GM11168 (cell line): ENCODE measurements around the gene TEC.
"Not testable (repeated sequence)": the region's sequence is repeated elsewhere in the genome, so short reads cannot be mapped to it uniquely, and the experiment has no call there.

ENCODE experiments used
- in situ Hi-C: fragments of 300-500 bp; cut with MboI; formaldehyde crosslinking; loops from one replicate; pipeline ENCODE4 v1.12.0; 2022; ENCODE audit warnings: low sequenced_read_pairs; ENCODE audit not compliant: unreplicated experiment

Gene TEC

DNA sequence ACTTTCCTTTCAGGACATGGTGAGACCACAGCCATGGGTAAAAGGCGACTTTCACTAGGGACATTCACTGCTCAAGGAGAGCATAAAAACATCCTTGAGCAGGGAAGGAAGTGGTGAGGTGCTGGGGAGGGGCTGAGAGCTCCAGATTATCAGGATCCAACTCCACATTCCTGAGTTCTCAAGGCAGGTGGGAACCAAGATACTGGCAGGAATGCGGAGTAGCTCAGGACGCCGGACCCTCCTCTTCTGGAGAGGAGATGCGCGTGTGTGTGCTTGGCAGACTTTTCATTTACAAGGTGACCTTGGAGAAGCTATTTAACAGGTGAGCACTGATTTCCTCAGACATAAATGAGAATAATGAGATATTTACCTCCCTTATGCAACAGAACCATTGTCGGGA is 94.3 kb downstream of the TEC start:
- in situ Hi-C loops: no loop called here

DNA sequence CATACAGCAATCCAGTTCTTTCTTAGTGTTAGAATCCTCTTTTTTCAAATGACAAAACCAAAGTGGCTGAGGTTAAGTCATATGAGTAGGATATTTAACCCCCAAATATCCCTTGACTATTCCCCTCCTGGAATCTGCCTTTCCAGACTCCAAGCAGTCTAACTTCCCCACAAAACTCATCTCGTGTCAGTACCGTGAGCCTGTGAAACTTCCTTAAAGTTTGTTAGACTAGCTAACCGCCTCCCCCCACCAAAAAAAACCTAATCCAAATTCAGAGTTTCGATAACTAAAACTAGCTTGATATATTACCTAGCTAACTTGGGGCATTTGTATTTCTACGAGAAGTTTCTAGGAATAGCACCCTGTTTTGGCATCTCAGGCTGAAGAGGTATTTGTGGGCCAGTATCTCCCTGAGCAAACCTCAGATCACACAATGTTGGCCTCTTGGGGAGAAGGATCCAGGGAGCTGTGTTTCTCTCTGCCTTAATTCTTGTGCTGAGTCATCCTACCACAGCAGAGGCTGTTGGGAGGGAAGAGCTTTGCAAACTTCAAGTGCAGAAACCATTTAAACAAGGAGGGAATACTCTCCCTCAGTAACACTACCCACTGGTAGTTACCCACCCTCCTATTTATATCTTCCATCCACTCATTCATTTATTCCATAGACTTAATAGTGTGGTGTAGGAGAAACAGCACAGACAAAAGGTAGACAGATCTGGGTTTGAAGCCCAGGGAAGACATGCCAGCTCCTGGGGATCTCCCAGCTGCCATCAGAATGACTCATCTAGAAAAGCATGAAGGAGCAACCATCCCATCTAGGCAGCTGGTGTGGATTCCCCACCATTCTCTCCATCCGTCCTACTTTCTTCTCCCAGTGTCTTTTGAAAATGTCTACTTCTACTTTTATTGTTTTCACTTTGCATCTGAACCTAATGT is 96.3 kb downstream of the TEC start:
- in situ Hi-C loops: no loop called here

DNA sequence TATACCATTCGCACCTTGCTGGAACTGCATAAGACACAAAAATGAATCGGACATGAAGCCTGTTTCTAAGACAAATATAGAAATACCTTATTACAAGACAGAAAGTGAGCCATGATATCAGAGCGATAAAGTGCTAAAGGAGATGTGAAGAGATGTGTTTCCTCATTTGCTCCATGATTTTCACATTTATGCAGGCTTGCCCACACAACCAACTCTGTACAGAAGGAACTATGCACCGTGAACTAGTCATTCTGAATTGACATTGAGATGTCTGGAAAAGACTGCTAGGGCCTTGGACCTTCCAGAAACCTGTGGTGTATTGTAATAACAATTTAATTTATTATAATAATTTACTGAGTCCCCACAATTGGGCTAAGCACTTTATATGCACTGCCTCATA is 97.0 kb downstream of the TEC start:
- in situ Hi-C loops: no loop called here

DNA sequence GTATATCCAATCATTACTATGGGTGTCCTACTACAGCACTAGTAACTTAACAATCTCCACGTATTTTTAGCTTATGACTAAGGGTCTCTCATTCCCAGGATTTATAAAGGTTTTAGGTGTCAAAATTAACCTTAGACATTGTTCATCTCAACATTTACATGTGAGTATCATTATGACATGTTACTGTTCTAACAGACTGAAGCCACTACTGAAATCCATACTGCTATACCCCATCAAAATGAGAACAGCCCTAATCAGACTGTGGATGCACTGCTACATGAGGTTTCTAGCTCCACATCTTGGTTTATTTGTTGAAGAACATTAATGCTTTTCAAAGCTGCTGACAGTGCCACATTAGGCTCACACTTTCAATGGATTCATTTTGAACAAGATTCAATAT is 100.0 kb downstream of the TEC start:
- in situ Hi-C loops: no loop called here

DNA sequence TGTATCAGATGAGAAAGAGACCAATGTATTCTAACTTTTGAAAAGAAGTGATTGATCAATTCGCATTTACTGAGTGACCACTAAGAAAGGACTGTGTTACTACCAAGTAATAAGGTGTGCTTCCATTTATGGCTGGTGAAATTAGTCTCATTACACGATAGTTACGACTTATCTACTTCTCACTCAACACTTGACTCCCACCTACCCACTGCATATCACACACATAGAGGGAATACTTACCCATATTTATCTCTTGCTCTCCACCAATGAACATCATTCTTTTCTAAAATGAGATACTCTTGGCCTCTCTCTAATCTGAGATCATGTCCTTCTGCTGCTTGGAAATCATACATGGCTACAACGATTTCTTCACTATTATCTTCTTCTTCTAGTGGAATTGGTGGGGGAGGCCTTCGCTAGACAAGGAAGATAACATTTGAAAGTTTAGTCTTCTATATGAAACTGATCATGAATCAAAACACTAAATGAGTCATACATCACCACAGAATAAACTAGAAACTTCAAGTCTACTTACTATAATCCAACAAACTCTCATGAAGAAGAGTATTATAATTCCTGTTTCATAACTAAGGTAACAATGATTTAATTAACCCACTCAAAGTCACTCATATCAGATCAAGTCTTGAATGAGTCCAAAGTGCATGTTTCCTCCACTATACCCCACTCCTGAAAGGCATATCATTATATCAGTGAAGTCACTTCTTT is 101.9 kb downstream of the TEC start:
- in situ Hi-C loops: no loop called here

DNA sequence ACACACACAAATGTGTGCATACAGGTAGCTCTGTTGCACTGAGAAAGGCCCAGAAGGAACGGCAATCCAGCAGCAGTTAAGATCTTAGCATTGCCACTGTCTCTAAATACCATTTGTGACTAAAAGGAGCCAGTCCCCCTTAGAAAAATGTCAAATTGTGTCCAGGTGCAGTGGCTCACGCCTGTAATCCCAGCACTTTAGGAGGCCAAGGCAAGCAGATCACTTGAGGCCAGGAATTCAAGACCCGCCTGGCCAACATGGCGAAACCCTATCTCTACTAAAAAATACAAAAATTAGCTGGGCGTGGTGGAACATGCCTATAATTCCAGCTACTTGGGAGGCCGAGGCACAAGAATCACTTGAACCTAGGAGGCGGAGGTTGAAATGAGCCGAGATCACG is 105.1 kb downstream of the TEC start:
- in situ Hi-C loops: not testable (repeated sequence)

DNA sequence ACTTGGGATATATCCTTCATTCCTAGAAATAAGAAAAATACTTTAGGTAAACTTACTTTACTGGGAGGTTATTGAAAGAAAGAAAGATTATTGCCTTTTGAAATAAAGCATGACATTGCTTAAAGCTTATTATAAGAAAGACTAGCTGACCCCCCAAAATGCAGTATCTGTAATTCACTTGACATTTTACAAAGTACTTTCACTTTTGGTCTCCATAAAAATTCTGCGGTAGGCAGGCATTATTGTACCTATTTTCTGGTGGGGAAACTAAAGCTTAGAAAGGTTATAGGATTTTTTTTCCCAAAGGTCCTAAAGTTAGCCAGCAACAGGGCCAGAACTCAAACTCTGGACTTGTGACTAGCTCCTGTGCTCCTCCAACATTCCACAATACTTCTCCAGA is 105.9 kb downstream of the TEC start:
- in situ Hi-C loops: no loop called here

DNA sequence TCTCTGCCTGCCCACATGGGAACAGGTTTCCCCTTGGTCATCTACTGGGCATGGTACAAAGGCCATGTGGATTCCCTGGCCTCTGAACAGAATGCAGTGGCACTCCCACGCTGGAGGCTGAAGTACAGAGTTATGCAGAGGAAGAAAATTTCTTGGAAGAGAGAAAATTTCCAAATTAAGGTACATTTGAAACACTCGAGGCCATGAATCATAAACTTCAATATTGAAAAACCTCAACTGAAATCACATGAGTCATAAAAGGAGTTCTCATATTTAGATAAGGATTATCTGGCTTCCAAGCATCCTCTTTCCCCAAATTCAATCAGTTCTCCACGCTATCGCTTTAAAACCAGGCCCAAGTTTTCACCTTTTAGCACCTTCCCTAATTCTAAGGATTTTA is 107.5 kb downstream of the TEC start:
- in situ Hi-C loops: no loop called here

DNA sequence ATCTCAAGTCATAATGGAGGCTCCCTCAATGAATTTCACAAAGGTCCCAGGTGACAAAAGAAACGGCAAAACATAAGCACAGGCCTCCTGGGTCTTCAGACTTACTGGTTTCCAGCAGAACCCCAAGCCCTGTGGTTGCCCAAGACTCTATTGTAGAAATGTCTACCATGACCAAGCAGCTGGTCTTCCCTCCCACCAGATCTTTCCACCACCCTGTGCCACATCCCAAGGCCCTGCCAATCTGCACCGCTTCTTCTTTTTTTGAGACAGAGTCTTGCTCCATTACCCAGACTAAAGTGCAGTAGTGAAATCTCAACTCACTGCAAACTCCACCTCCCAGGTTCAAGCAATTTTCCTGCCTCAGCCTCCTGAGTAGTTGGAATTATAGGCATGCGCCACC is 112.4 kb downstream of the TEC start:
- in situ Hi-C loops: no loop called here

DNA sequence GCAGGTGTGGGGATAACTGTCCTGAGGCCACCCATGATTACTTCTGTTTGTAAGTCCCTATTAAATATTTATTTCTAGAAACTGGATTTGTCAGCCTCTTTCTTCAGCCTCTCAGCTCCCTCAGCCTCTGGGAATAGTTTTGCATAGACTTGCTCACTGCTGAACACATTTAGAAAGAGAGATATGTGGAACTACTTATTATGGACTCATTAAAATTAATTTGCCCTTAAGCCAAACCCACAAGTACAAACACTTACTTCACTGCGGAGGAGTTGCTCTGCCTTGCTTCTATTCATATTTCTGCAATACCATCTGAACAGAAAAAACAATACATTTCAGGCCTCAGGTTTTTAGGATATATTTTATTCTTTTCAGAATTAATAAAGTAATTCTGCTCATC is 113.2 kb downstream of the TEC start:
- in situ Hi-C loops: no loop called here

DNA sequence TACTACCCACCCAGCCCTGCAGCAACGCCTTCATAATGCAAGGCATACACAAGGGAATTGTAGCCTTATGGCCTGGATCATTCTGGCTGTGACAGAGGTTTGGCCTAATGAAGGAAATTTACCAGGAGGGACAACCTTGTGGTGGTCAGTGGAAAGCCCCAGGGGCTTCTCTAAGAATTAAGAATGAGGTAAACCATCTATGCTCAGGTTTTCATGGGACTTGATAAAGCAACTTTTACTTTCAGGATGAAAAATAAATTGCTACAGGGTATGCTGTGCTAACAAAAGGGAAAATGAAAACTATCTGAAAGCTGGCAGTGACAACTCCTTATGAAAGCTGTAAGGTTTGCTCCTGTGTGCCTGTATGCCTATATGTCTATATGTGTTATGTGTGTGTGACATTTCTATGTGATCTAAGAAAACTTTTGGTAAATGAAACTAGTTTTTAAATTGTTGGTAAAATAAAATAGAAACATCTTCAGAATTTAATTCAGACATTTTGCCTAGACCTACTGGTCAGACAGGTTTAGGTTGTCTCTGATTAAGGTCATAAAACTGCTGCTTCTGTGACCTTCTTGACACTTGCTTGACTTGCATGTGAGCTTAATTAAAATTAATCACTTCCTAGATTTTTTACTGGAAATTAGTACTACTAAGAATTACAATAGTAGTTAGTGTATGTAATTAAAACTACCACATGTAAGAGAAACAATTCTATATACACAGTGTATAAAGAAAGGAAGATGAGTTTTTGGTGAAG is 115.7 kb downstream of the TEC start:
- in situ Hi-C loops: no loop called here

DNA sequence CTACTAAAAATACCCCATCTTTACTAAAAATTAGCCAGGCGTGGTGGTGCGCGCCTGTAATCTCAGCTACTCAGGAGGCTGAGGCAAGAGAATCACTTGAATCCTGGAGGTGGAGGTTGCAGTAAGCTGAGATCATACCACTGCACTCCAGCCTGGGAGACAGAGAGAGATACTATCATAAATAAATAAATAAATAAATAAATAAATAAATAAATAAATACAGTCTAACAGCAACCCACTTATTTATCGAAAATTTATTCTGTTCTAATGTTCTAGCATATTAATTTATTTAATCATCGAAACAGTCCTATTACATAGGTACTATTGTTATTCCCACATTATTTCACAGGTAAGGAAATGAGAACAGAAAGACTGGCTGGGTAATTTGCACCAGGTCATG is 117.4 kb downstream of the TEC start:
- in situ Hi-C loops: no loop called here

DNA sequence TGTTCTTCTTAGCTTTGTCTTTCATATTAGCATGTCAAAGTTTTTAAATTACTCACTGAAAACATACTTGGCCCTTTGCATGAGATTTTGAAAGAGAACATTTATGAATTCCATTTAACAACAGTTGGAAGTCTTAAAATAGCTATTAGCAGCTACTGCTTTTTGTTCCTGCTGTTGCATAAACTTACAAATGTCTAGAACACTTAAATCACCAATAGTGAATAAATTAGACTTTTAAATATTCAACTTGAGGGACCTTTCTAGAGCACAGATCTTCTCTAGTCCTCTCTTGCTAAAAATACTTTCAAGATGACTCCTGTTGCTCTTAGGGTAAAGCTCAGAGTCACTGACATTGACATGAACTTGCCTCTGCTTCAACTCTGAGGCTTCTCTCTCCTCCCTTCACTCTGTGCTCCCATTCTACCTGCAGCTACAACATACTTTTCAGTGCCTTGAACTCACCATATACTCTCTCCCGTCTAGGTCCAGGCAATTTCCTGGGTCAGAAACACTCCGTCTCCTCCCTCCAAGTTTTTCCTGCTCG is 119.7 kb downstream of the TEC start:
- in situ Hi-C loops: no loop called here

DNA sequence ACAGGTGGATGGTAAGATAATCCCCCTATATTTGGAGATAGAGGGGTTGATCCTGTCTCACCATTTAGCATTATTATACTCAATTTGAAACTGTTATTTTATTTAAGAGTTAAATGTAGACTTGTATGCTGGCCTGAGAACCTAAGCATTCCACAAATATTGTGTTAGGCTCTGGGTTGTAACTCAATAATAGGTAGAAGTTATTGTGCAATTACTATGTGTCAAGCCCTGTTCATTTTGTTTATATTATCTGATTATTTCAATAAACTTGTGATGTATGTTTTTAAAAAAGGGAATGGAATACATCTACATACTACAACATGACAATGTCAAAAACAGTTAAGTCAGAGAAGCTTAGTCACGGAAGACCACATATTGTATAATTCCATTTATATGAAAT is 122.0 kb downstream of the TEC start:
- in situ Hi-C loops: no loop called here

DNA sequence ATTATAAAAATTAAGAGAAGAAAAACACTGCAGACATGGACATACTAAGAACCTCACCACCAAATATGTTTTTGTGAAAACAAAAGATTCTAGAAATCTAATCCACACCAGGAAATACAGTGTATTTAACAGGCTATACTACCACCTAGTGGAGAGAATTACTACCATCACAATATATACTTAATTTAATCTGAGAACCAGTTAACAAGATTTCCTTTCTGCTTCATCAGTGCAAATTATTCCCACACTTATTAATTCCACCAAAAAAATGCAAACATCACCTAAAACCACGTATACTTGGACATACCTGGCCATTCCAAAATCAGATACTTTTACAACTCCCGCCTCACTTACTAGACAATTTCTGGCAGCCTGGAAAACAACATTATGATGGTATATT is 128.6 kb downstream of the TEC start:
- in situ Hi-C loops: no loop called here

DNA sequence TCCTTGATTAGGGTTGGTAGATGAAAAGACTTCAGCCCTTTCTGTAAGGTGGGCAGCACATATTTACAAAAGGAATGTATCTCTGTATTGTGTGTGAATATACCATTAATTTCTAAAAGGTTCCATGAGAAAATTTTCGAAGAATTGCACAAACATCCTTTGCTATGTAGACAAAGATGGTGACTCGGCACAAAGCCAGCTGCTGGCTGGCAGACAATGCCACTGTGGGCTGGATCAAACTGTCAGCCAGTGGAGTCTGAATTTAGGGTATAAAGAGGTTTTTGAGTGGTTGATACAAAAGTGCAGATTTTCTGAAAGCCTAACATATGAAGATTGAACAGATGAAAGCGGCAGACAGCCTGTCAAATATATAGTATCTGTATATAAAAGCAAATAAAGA is 129.9 kb downstream of the TEC start:
- in situ Hi-C loops: loop anchor here (10.0 kb wide), 1 partner anchor 625 kb away; no protein-coding TSS in a partner anchor

DNA sequence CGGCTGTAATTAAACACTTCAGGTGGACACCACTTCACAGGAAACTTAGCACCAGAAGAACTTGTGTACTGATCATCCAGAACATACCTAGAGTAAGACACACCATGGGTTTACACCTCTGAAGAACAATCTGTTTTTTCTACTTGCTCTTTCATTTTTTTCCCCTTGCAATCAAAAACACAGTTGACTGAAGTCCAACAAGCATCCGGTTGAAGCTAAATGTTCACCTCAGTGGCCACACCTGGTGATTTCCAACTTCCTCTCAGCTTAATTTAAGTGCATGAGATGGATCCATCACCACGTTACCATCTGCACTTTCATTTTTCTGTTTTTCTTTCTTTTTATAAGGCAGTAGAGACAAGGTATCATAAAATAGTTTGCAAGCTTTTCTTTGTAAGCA is 130.7 kb downstream of the TEC start:
- in situ Hi-C loops: loop anchor here (10.0 kb wide), 1 partner anchor 626 kb away; no protein-coding TSS in a partner anchor

DNA sequence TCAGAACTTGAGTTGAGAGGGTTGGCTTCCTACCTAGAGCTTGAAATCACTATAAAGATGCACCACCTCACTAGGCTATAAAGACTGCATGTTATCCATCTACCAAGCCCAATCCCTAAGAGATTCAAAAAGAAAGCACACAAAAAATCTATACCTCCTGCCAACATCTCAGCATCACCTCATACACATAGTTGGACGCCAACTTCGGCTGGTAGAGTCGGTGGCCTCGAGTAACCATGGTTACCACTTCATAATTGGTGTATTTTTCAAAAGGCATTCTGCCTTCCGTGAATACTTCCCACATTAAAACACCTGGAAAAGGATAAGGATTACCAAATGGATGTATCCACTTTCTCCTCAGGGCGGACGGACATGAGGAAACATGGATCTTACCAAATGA is 131.1 kb downstream of the TEC start:
- in situ Hi-C loops: loop anchor here (10.0 kb wide), 1 partner anchor 626 kb away; no protein-coding TSS in a partner anchor

DNA sequence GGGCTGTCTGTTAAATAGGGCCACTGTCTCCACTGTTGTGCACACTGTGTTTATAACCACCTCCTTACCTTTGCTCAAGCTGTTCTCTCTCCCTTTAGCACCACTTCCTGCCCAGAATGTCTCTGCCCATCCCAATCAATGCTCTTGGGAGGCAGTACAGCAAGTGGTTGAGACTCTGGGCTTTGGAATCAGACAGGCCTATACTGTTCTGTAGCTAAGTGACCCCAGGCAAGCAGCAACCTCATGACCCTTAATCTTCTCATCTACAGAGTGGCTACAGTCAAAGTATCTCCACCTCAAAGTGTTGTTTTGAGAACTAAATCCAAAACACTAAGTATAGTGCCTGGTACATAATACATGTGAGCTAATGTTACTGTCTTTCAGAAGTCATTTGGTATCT is 131.8 kb downstream of the TEC start:
- in situ Hi-C loops: loop anchor here (10.0 kb wide), 1 partner anchor 627 kb away; no protein-coding TSS in a partner anchor

DNA sequence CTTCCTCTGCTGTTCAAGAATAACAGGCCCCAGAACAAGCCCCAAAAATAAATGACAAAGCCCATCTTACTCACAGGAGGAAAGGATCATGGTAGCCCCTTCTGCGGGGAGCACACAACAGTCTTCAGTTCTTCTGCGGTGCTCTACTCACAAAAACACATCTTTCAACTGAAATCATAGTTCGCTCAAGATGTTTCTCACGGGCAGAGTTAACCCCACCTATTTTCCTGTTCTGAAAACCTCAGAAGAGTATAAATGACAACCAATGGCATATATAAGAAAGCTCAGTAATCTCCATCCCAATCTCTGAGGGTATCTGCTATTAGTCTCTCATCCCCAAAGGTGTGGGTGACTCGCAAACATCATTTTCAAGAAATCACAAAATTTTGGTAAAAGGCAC is 135.6 kb downstream of the TEC start, which contains the start of gene TXK:
TSS of gene TXK (minus strand) at position 170 of the 400 bp plus-strand sequence. CDS start at position 90, 80 bp downstream.
- in situ Hi-C loops: loop anchor here (10.0 kb wide), 1 partner anchor 631 kb away; no protein-coding TSS in a partner anchor
